NCI-H2227 treated with DMSO at 0.1 percent for 48 hours (cell line): ENCODE measurements around the gene MPRIP.

Experiments used
- DNase-seq: peaks from one replicate; lab custom pipeline; 2025; lab: John Stamatoyannopoulos, UW

MPRIP gene

GRCh38 chr17:17108451-17109049 lies 66.3 kb downstream of the MPRIP start:
- DNase-seq, result no peak

GRCh38 chr17:17109256-17109655 lies 67.0 kb downstream of the MPRIP start:
- DNase-seq, result no peak

DNA sequence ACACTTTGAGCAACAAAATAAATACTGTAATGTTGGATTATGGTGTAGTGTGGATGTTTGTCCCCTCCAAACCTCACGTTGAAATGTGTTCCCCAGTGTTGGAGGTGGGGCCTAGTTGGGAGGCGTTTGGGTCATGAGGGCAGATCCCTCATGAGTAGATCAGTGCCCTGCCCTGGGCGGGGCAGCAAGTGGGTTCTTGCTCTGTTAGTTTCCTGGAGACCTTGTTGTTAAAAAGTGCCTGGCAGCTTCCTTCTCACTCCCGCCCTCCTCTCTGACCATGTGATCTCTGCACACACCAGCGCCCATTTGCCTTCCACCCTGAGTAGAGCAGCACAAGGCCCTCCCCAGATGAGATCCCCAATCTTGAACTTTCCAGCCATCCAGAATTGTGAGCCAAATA lies 67.7 kb downstream of the MPRIP start:
- no peak for DNase-seq

- no peak for DNase-seq
These were observed 68.3 kb downstream of the MPRIP start for GRCh38 chr17:17110520-17110919.

DNA sequence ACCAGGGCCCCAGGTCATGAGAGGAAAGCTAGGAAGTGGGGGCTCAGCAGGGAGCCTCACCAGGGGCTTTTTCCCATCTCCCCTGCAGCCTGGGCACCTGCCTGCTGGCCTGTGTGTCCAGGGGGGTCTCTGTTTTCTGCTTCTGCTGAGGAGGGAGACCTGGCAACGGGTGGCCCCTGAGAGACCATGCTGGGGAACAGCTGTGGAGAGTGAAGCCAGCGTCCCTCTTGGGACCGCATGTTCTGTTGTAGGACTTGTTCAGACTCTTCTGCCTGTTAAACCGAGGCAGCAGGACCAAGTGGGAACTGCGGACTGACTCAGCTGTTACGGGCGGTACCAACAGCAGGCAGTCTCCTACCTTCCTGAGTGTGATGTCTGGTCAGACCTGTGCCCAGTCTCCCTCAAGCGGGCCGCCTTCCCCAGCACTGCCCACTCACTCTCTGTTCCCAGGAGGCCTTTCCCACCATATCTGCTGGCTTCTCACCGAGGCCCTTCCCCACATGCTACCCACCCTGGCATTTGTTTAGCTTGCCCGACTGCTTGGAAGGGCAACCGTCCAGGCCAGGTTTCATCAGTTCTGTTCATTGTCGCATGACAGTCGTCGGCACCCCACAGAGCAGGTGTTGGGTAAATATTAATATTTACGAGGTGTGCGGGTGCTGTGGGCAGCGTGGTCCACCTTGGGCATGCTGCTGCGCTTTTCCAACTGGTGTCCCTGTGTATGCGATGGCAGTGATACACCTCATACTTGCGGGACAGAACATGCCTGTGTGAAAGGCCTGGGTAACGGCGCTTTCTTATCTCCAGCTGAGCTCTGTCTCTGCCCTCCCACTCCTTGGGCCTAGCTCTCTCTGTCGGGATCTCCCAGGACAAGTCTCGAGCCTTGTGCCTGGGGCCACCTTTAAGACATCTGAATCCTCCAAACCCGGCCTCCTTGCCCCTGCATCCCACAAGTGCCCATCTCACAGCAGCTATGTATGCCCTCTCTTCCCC lies 69.4 kb downstream of the MPRIP start:
- DNase-seq, result no peak

- no peak for DNase-seq
These were observed 70.5 kb downstream of the MPRIP start for GRCh38 chr17:17112628-17113200.

DNA sequence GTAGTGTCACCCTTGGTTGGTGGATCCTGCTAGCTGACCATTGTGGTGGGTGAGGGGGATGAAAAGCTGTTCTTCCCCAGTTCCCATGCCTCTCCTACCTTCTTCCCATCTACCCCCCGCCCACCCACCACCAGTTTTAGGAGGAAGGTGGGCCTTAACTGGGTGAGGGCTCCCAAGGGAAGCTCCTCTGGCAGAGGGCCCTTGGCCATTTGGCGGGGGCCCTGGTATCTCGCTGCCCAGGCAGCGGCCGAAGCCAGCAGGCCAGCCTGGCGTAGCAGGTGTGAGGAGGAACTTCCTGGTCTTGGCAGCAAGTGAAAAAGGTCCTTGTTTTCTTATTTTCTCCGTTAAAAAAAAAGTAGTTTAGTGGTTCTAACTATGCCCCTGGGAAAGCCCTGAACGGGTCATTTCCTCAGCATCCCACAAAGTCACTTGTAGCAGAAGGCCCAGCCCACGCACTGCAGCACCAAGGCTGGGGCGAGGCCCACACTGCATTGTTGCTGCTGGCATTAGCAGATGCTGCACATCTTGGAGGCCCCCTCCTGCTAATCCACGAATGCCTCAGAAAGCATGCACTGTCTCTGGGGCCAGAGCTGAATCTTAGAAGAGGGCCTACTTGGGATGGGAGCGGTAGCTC lies 72.5 kb downstream of the MPRIP start:
- no peak for DNase-seq

- DNase-seq, result no peak
These were observed 73.4 kb downstream of the MPRIP start for GRCh38 chr17:17115620-17116019.

DNA sequence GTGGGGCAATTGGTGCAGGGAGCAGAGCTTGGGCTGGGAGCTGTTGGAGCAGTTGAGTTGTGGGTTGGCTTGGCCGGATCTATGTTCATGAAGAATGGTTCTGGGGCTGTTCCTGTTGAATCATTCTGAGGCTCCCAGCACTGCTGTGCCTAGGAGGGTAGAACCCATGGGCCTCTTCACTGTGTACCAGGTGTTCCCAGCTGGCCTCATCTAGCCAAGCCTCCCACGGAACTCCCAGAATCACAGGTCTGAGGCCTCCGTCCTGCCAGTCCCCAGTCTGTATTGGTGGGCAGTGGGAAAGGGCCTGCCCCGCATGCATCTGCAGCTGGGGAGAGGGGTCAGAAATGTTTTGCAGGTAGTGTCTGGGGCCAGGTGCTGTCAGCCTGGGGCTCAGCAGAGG lies 74.1 kb downstream of the MPRIP start:
- DNase-seq, result no peak

GRCh38 chr17:17117923-17118322 lies 75.7 kb downstream of the MPRIP start:
- no peak for DNase-seq

DNA sequence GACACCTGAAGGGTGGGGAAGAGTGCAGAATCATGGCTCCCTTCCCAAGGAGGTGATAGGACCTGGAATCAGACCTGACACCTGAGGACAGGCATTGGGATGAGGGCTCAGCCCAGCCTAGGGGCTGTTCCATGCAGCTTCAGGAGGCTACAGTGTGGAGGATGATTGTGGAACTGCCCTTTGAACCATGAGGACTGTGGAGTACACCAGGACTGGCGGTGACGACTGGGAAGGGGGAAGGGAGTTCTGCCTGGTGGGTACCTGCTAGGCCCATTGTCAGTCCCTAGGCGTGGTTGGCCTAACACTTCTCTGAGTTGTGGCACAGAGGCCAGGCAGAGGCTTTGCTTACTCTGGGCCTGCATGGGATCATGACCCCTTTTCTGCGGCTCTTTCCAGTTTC lies 76.1 kb downstream of the MPRIP start:
- no peak for DNase-seq

DNA sequence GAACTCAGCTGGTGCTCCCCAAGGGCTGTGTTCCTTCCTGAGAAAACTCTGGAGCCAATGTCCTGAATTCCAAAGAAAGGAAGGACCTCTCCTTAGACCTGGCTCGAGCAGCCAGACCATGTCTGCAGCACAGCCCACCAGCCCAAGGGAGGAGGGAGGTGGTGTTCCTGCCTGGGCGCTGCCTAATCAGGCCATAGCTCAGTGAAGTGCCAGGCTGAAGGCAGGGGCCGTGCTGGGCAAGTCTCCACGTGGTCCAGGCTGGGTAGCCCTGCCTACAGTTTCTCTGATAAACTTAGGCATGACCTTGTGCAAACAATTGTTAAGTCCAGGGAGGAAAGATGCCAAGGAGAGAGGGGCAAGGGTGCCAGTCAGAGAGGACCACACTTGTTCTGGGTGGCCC lies 76.8 kb downstream of the MPRIP start:
- no peak for DNase-seq

- DNase-seq, result no peak
These were observed 77.3 kb downstream of the MPRIP start for GRCh38 chr17:17119533-17119932.

DNA sequence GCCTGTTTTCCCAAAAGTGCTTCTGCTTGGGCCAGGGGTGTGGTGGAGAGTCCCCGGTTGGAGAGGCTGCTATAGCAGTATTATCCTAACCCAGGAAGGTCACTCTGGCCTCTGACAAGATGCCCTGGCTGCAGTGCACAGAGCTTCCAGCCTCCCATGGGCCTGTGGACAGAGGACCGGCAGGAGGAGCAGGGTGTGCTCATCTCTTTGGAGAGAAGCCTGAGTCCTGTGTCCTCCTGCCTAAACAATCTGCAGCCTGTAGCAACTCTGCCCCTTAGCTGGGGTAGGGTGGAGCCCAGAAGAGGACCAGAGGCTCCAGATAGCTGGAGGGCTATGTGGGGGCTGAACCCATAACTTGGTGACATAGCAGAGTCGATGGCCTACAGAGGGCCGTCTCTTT lies 78.0 kb downstream of the MPRIP start:
- DNase-seq, result no peak

- DNase-seq, result no peak
These were observed 78.4 kb downstream of the MPRIP start for GRCh38 chr17:17120701-17121100.

DNA sequence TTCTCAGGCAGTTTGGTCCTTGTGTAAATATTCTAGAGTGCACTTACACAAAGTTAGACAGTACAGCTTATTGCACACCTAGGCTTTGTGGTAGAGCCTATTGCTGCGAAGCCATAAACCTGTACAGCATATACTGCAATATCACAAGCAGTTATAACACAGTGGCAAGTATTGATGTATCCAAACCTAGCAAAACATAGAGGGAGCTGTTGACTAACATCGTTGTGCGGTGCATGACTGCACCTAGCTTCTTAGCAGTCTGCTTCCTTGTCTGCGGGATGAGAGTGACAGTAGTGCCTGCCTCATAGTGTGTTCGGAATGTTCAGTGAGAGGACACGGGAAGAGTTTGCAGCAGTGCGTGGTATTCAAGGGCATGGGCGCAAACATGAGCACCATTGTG lies 78.9 kb downstream of the MPRIP start:
- DNase-seq, result no peak

GRCh38 chr17:17122781-17123483 lies 80.7 kb downstream of the MPRIP start:
- DNase-seq, result no peak

- DNase-seq, result no peak
These were observed 82.1 kb downstream of the MPRIP start for GRCh38 chr17:17124341-17124740.

GRCh38 chr17:17125136-17126084 lies 83.2 kb downstream of the MPRIP start:
- DNase-seq, result peak; percentile 13

GRCh38 chr17:17126131-17127110 lies 84.2 kb downstream of the MPRIP start:
- no peak for DNase-seq
